C4-2B (cell line): ENCODE measurements around the gene SFXN3.

ENCODE experiments used
- H3K27ac ChIP-seq: fragments of 450-650 bp; 2 replicates; pipeline ENCODE4 v1.5.1; 2017
- ZFX ChIP-seq: fragments of 450-650 bp; IDR thresholded peaks from 2 replicates; pipeline ENCODE4 v1.6.1; 2017
- TF ChIP-seq, protein P1 (sequence below): fragments of 450-650 bp; conservative IDR thresholded peaks from 2 replicates; pipeline ENCODE4 v1.5.1; 2017; ENCODE audit warnings: mild to moderate bottlenecking

The SFXN3 gene

DNA sequence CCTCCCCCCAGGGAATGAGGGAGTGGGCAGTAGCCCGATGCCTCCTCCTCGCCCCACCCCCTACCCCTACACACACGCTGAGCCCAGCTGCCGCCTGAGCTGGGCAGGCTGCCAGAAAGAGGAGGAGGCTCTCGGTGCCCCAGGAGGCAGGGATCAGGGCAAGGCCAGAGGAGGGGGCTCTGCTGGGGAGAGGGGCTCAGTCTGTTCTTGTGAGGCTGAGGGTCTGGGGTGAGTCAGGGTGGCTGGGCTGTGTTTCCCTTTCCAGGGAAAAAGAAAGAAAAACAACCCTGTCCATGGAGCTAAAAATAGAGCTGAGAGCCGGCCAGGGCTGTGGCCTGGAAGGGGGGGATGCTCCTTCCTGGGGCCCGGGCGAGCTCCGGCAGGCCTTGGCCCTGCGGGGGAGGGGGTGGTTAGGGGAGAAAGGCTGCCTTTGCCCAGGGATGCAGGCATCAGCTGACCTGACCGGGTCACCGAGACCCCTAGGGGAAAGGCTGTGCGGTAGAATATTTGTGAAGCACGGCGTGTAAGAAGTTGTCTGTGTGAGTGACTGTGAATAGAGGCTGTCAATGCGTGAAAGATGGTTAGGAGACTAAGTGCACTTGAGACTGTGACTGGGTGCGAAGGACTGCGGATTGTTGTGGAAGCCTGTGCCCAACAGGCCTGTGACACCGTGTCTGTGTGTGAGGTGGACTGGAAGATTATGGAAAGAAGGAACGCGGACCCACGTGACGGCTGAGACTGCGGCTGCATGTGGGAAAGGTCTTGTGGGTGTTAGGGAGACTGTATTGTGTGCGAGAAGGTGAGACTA is 32.6 kb upstream of the SFXN3 start:
- no peak for TF ChIP-seq ZFX
- peak overlapping the region; percentile 89 for H3K27ac ChIP-seq

DNA sequence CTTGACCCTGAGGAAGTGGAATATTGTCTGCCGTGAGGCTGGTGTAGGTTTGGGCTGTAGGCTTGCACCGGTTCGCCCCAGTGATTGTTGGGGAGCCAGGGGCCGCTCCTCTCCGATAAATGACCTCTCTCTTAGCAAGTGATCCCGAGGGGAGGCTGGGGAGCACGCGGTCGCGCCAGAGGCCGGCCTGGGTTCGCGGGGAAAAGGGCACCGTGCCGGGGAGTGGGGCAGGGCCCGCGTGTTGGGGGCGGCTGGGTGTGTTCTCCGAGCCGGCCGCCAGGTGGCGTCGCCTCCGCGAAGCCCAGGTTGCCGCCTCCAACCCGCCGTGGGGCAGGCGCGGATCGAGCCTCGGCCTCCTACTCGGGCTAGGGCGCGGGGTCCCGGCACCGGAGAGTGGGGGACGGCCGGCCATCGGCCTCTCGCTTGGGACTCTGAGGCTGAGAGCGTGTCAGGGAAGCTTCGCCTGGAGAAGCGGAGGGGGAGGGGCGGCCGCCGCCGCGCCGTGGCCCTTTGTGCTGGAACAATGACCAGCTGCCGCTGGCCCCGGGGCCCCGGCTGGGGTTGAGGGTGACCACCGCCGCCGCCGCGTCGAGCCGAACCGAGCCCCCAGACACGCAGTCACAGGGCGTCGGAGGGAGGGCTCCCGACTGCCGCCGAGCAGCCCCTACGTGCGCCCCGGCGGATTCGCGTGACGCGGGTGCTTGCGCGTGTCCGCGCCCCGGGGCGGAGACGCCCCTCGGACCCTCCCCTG is 31.9 kb upstream of the SFXN3 start:
- peak overlapping the region; percentile 89 for H3K27ac ChIP-seq
- TF ChIP-seq ZFX = no peak
- TF ChIP-seq, protein P1, sequence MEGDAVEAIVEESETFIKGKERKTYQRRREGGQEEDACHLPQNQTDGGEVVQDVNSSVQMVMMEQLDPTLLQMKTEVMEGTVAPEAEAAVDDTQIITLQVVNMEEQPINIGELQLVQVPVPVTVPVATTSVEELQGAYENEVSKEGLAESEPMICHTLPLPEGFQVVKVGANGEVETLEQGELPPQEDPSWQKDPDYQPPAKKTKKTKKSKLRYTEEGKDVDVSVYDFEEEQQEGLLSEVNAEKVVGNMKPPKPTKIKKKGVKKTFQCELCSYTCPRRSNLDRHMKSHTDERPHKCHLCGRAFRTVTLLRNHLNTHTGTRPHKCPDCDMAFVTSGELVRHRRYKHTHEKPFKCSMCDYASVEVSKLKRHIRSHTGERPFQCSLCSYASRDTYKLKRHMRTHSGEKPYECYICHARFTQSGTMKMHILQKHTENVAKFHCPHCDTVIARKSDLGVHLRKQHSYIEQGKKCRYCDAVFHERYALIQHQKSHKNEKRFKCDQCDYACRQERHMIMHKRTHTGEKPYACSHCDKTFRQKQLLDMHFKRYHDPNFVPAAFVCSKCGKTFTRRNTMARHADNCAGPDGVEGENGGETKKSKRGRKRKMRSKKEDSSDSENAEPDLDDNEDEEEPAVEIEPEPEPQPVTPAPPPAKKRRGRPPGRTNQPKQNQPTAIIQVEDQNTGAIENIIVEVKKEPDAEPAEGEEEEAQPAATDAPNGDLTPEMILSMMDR = peak; percentile 84

DNA sequence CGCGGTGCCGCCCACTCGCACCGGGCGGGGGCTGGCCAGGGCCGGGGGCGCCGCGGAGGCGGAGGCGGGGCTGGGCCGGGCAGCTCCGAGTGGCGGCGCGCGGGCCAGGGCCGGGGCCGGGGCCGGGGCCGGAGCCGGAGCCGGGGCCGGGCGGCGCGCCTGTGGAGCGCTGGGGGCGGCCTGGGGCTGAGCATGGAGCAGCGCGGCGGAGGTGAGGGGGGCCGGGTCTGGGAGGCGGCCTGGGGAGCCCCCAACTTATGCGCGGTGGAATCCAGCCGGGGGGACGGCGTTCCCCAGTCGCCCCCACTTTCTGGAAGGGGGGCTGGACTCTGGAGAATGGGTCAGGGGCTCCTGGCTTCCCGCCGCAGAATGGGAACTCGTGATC is 31.3 kb upstream of the SFXN3 start, which contains the start of gene LZTS2:
Gene LZTS2, plus strand, starts transcription at position 67 of the 385 bp plus-strand sequence. CDS start 2,731 bp downstream, outside the sequence.
- TF ChIP-seq, protein P1 = no peak
- no peak for TF ChIP-seq ZFX
- peak within 1 kb of the TSS; percentile 89 for H3K27ac ChIP-seq

DNA sequence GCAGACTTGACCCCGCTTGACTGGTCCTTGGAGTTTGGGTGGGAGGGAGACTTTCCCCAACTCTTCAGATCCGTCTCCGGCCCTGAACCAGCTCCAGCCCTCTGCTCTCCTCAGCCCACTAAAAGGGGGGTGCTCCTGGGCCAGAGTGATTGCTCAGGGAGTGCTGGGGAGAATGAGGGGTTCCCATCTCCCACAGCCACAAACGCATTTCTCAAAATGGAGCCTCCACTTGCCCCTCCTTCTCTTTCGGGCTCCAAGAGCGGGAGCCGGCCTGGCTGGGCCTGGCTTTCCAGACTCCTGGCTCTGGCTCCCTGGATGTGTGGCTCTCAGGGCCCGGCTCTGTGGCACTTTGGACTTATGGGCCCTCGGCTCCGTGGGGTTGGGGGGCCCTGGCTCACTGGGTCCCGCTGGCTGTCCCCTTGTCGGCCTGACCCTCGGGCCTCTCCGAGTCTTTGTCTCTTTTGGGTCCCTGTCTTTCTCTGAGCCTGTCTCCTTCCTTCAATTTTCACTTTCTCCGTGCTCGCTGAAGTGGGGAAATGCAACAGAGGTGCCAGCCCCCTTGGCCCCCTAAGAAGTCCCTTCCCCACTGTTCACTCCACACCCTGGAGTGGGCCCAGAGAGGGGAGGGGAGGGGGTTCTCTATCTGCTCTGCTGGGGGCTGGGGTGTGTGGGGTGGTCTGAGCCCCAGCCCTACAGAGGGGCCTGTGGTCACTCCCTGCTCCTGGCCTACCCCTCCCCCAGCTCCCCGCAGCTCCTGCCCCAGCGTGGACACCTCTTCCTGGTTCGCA is 30.7 kb upstream of the SFXN3 start:
- peak overlapping the region; percentile 89 for H3K27ac ChIP-seq
- TF ChIP-seq, protein P1 = no peak
- TF ChIP-seq ZFX = no peak

DNA sequence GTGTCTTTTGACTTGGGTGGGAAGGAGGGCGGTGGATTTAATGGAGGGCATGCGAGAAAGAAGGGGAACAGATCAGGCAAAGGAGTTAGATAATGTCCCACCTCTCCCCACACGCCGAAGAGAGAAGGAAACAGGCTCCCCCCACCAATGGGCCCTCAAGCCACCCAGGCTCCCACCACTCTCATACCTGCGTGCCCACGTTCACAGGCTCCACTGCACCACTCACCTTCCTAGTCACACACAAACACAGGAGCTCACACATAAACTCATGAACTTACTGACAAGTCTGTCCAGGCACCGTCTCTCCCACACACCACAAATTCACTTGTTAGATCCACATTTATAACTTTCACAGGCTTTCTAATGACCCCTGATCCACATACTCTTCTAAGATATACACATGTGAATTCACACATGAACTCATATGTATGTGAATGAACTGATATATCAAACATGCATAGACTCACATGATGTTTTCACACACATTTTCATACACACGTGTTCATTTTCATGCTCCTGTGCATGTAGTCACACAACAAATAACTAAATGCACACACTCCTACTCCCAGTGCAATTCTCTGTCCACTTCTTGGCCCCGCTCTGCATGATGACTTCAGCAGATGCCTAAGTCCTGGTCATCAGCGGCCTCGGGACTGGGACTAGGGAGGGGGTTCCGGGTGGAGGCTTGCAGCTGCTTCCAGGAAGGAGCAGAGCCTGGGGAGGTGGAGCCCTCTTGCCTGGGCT is 29.9 kb upstream of the SFXN3 start:
- H3K27ac ChIP-seq = peak overlapping the region; percentile 89; the same call in 1 of the 2 replicates
- TF ChIP-seq, protein P1 = no peak
- no peak for TF ChIP-seq ZFX

DNA sequence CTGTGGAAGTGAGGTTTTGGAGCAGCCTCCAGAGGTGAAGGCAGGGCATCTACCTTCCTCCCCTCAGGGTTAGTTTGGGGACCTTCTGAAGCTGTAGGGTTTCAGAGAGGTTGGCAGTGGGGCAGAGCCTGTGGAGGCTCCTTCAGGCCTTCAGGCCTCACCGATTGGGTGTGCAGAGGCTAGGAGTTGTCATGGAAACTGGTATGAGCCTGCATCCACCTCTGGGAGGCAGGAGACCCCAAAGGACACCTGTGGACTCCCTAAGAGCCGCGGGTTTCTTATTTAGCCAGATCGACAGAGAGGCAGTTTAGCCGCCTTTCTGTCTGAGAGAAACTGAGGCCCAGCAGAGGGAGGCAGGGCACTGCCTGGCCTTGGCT is 29.4 kb upstream of the SFXN3 start:
- H3K27ac ChIP-seq = no peak overlapping the region; the same call in 1 of the 2 replicates
- TF ChIP-seq ZFX = no peak
- TF ChIP-seq, protein P1 = no peak

DNA sequence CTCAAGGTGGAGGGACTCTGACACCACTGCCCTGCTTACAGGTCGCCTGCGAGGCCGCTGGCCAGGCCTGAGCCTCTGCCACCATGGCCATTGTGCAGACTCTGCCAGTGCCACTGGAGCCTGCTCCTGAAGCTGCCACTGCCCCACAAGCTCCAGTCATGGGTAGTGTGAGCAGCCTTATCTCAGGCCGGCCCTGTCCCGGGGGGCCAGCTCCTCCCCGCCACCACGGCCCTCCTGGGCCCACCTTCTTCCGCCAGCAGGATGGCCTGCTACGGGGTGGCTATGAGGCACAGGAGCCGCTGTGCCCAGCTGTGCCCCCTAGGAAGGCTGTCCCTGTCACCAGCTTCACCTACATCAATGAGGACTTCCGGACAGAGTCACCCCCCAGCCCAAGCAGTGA is 28.6 kb upstream of the SFXN3 start:
- H3K27ac ChIP-seq = no peak overlapping the region
- no peak for TF ChIP-seq ZFX
- TF ChIP-seq, protein P1 = no peak
